GM18861 (cell line): ENCODE data around the gene AATK.

ENCODE experiments used
- ATAC-seq: cut with Tn5 transposase; IDR thresholded peaks from one replicate; pipeline ENCODE4 v1.9.1; 2021; ENCODE audit not compliant: unreplicated experiment

AATK gene

DNA sequence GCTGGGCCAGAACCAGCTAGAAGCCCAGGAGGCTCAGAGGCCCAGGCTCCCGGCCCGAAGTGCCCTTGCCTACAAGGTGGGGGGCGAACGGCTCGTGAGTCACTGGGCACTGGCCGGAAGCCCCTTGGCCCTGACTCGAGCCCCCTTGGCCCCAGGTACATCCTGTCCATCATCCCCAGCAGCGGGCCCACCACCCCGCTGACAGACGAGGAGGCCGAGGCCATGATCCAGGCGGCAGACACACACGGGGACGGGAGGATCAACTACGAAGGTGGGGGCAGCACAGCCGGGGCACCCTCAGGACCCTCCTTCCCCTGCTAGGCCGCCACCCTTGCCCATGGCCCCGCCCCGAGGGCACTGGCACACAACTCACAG is 15.8 kb upstream of the AATK start:
- no peak for ATAC-seq

DNA sequence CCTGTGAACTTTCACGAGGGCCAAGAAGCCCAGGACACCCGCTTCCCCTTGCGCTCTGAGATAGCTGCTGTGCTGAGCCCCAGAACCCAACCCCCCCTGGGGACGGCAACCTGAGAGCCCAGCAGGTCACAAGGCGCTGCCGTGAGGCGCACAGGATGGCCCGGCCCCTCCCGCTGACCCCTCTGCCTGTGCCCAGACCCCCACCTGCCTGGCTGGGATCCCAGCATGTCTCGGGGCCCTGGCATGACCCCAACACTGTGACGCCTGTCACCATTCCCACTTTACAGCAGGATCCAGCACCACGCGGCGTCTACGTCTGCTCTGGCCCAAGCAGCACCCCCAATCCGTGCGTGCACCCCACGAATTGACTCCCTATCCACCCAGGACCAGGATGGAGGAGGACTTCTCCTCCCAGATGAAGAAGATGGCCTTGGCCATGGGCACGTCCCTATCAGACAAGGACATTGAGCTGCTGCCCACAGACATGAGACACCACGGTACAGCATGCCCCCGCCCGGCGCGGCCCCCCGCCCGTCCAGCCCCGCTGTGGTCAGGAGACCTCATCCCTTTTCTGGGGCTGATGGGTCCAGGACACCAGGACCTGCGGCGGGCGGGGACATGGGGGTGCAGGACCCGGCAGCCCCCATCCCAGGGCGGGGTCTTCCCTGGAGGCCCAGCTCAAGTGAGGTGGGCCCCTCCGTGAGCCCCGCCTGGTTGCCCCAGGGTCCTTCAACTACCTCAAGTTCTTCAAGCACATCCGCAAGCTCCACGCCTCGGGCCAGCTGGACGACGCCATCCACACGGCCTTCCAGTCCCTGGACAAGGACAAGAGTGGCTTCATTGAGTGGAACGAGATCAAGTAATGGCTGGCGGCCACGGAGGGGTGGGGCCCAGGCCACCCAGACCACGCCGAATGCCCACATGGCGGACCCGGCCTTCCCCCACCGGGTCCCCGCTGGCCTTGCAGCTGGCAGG is 15.1 kb upstream of the AATK start:
- no peak for ATAC-seq

DNA sequence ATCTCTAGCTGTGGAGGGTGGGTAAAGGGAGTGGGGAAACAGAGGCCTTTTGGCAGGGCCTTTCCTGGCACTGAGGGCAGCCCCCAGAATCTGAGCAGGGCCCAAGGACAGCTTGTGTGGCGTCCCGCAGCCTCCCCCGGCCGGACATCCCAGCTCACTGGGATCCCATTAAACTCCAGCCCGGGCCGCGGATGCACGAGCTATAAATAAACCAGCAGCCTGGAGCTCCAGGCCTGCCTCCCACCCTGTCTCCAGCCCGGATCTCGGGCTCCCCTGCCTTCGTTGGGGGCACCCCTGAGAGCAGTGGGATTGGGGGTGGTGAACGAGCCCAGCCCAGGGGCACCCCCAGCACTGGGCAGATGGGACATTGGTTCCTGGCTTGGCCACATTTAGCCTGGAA is 13.8 kb upstream of the AATK start:
- no peak for ATAC-seq

DNA sequence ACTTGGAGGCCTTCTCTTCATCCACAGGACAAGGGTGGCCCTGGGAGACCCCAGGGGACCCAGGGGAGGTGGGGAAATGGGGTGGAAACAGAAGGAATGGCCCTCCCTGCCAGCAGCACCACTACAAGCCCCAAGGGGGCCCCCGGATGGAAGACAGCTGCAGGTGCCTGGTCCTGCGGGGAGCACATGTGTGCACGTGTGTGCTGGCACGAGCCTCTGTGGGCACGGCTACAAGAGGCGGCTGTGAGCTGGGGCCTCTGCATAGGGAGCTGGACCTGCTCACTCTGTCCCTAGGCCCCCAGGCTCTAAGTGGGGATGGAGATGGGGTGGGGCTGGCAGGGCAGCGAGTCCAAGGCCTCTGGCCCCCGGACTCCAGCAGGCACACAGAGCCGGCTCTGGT is 13.2 kb upstream of the AATK start:
- ATAC-seq: no peak

DNA sequence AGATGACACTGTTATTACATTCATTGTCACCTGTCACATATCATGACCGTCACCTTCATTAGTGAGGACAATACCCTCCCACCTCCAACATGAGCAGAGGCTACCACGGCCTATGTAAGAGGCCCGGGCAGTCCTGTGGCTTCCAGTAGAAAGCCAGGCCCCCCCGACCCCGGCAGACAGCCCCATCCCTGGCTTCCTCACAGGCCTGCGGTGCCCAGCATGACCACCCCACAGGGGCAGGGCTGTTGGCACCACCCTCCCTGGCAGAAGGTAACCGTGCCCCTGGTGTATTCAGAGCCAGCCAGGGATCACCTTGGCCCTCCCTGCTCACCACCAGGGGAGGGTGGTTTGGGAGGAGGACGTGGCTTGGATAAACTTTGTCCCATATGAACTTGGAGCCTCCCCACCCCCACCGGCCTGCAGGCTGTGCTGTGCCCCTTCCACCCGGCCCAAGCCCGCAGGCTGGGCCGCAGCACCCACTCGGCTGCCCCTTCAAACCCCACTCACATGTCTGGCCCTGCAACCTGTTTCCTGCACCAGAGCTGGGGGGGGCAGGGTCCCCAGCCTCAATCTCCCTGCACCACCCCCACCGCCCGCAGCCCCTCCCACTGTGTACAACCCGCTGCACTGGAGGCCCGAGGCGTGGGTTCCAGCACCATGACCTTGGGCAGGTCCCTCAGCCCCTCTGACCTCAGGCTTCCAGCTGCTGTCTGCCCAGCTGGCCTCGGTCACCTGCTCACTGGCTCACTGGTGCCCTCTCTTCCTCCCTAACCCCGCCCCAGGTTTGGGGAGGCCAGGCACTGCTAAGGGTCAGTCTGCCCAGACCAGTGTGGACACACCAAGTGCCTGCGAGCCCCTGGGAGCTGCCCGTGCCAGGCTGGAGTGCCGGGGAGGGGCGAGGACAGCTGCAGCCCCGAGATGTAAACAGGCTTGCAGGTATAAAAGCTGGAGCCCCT is 12.4 kb upstream of the AATK start:
- ATAC-seq: no peak

DNA sequence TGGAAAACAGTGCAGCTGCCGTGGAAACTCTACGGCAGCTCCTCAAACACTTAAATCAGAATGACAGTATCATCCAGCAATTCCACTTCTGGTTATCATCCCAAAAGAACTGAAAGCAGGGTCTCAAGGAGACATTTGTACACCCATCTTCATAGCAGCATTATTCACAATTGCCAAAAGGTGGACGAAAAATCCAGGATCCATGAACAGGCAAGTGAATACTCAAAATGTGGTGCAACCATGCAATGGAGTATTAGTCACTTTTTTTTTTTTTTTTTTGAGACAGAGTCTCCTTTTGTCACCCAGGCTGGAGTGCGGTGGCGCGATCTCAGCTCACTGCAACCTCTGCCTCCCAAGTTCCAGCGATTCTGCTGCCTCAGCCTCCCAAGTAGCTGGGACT is 10.6 kb upstream of the AATK start:
- no peak for ATAC-seq

DNA sequence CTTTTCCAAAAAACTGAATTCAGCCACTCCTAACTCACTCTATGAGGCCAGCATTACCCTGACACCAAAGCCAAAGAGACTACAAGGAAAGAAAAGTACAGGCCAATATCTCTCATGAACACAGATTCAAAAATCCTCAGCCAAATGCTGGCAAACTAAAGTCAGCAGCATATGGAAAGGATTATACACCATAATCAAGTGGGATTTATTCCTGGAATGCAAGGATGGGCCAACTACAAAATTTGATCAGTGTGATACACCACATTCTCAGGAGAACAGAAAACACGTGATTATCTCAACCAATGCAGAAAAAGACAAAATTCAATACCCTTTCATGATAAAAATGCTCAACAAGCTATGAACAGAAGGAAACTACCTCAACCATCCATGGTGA is 7.7 kb upstream of the AATK start:
- no peak for ATAC-seq

DNA sequence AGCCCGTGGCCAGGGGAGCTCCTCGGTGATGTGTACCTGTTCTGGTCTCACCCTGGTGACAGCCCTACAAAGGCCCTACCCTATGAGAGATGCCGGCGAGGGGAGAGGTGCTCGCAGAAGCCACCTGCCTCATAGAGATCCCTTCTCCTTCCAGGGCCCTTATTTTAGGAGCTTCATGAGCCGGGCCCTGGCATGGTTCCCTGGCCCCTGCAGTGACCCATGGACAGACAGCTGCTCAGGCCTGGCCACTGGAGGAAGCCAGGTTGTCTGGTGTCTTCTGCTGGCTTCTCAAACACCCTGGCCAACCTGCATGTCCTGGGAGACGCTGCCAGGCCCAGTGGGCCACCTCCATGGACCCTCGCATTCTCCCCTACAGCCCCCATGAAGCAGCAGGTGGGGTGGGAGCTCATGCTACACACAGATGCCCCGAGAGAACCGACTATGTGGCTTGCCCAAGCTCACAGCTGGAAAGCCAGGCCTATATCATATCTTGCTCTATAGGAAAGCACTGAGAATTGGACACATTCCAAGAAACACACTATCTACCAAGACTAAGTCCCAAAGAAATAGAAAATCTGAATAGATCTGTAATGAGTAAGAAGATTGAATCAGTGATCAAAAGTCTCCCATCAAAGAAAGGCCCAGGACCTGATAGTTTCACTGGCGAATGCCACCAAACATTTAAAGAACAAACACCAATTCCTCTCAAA is 7.2 kb upstream of the AATK start:
- ATAC-seq: no peak

DNA sequence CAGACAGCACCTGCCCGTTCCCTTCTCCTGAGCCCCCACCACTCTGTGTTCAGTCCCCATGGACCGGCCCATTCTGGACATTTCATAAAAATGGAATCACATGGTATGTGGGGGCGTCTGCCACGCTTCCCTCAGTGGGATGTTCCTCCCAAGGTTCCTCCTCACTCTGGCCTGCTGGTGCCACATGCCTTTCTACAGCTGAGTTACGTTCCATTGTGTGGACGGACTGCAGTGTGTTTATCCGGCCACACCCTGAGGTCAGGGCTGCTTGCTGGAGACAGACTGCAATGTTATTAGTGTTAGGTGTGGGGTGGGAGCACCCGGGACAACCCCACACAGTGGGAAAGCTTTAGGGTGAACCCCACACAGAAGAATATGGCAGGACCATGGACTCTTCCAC is 5.9 kb upstream of the AATK start:
- ATAC-seq: no peak

DNA sequence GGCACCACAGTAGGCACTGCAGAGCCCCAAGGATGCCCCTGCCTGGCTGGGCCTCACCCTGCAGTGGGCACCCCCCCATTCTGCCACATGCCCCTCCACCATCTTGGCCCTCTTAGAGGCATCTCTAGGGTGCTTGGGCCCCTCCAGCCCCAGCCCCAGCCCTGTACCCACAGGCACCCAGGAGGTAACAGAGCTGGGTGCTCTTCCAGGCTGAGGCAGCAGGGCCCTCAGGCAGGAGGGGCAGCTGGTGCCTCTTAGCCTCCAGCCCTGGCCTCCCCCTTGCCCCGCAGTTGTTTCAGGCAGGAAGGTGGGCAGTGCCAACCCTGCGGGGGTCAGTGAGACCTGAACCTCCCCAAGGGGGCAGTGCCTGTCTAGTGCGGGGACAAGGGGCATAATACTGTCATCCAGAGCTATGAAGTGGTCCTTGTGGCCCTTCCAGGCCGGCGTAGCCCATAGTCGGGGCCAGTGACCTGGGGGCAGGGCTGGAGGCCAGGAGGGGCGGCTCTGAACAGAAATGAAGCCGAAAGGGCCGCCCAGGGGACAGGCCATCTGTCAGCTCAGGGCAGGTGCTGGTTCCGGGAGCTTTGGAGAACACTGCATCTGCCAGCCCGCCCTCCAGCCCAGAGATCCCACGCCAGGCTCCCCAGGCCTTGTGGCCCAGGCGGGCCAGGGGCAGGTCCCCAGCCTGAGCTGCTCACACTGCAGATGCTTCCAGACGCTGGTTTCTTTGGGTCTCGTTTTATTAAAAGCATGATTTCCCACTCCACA is 4.9 kb upstream of the AATK start:
- ATAC-seq: no peak

DNA sequence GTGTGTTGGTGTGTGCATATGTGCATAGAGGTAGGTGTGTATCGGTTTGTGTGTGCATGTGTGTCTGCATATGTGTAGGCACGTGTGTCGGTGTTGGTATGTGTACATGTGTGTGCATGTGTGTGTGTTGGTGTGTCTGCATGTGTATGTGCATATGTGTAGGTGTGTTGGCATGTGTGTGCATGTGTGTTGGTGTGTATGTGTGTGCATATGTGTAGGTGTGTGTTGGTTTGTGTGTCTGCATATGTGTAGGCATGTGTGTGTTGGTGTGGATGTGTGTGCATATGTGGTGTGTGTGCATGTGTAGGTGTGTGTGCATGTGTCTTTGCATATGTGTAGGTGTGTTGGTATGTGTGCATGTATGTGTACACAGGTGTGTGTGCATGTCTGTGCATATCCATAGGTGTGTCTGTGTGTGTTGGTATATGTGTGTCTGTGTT is 3.9 kb upstream of the AATK start:
- ATAC-seq: no peak

DNA sequence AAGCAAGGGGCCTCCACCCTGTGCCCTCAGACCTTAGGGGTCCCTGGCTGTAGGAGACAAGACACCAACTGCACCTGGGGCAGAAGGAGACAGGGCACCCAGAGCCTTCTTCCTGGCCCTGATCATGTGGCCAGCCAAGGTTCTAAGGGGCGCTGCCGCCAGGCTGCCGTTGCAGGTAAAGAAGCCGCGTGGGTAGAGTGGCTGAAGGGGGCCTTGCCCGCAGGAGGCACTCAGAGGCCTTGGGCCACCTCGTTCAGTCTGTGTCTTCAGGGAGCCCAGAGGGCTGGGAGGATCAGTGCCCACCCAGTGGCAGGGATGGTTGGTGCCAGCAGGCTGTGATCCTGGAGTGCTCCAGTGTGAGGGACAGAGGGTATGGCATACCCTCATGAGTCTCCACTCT is 1.6 kb upstream of the AATK start:
- no peak for ATAC-seq

DNA sequence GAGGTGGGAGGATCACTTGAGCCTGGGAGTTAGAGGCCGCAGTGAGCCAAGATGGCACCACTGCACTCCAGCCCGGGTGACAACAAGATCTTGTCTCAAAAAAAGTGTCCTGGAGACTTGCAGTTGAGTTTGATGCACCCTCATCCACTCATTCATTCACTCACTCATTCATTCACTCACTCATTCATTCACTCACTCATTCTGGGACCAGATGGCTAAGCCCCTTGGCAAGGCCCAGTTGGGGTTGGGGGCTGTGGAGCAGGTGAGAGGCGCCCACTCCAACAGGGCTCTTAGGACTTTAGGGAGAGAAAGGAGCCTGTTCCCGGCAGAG is 1.1 kb upstream of the AATK start:
- ATAC-seq: no peak

DNA sequence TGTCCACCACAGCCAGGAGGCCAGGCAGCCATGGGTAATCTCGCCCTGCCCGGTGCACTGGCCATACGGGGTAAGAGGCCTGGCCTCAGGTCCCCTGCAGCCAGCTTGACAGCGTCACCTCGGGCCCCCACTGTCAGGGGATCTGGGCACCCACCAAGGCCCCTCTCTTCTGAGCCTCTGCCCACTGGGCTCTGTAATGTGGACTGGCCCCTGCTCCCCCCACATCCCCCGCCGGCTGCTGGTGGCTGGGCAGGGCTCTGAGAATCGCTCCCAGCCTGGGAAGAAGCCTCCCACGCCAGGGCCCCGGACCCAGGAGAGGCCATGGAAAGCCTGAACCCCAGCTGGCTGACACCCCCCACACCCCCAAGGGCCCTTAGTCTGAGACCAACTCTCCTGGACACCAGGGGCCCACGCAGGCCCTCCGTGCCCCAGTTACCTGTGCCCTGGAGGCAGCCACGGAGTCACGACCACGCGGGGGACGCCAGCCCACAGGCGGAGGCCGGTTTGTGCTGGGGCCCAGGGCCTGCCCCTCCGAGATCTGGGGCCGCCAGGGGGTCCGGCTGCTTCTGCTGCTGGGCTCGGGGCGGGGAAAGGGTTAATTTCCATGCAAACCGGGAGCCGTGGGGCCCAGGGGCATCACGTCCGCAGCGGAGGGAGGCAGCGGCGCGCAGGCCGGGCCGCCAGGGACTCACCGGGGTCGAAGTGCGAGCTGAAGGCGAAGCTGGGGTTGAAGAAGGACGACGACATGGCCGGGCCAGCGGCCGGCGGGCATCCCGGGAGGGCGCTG is 582 bp downstream of the AATK start, which contains the start of gene PVALEF:
PVALEF (plus strand) TSS at position 262 of the 787 bp plus-strand sequence. CDS start 15,720 bp downstream, outside the sequence.
- ATAC-seq: no peak

DNA sequence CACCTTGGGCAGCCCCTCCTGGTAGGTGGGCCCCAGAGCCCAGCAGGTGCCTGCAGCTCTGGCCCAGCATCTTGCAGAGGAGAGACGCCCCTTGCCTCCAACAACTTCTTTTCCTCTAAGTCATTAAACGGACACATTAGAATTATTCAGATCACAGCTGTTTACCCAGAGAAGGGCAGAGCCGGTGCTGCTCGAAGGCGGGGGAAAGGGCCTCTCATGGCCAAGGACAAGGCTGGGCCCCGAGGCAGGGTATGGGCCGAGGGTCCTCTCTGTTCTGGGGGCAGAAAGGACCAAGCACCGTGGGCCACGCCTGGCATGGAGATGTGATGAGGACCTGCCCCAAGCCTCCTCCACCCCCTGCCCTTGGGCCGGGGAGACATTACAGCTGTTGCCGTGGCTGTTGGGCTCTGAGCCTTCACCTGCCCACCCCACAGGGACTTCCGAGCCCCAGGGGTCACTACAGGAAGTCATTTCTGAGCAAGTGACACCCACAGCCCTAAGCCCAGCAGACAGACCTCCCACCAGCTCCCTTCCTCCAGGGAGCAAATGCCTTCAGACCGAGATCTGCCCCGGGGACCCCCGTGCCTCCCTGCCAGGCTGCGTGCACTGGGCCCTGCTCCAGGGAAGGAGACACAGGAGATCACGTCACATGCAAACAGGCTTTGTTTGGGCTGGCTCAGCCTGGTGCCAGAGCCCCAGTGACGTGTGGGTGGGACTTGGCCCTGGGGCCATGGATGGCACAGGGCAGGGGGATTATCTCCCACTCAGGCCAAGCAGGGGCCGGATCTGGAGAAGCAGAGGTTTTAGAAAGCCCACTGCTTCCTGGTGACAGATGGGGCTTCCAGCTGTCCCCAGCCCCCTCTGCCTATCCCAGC is 1.4 kb downstream of the AATK start:
- ATAC-seq: no peak

DNA sequence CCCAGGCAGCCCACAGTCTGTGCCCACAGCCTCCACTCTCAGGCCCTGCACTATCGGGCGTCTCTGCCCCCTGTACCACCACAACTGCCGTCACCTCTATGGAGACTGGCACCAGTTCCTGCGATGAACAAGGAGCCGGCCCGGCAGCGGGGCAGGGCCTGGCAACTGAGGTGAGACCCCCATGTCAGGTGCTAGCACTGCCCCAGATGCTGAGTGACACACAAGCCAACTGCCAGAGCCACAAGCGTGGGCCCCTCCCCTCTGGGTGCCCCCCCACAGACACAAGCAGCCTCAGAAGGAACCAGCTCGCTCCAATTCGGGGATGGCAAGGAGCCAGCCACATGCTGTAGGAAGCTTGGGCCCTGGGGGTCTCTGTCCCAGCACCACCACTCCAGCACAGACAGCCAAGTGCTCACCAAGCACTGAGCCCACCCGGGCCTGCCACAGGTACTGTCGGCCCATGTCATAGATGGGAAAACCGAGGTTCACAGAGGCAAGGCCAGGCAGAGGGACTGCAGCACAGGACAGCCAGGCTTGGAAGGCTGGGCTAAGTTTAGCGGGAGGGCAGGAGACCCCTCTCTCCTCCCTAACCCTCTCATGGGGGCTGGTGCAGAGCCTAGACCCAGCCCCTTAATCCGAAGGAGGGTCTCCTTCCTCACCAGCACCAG is 2.2 kb downstream of the AATK start:
- no peak for ATAC-seq

DNA sequence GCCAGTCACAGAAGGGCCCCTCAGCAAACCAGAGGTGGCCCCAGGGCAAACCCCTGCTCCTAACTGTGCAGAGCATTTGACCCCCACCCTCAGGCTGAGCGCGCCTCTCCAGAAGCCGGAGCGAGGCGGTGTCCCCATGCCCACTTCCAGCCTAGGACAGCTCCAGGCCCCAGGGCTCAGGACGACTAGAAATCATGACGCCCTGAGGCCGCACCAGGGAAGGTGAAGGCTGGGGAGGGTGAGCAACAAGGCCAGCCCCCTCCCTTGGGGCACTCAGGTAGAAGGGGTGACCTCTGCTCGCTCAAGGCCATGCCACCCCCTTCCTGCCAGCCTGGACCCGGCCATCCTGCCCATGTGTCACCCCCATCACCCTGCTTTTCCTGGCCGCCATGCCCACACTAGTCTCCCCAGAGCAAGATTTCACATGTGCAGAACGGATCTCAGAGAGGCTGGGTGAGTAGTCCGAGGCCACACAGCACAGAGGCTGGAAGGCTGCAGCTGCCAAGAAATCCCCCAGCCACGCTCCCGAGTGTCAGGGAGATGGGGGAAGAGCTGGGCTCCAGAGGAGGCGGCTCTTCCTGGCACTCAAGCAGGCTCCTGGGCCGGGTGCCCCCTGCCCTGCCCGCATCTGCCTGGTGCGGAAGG is 2.8 kb downstream of the AATK start:
- ATAC-seq: no peak

DNA sequence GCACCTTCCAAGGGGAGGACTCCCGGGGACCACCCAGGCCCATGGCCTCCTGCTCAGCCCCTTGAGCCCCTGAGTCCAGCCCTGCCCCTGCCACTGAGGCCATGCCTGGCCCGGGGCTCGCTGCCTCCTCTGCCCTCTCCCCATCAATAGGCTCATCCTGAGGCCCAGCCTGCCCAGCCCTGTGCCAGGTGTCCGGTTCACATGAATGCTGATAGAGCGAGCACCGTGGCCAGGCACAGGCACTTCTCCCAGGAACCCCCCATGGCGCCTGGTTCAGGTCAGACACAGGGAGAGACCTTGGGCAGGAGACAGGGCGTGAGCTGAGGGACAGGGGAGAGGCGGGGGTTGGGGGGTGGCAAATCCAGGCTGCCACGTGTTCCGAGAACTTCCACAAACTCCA is 3.5 kb downstream of the AATK start:
- ATAC-seq: no peak
